Measurements from ENCODE around the gene EPB41L5. TPM values are rescaled to one million over a fixed set of nuclear protein-coding genes. Genes with fewer than 3 reads are reported as not detected.

The EPB41L5 gene
- total RNA-seq, 1 donor from 2014 or later: 84.0 TPM

DNA sequence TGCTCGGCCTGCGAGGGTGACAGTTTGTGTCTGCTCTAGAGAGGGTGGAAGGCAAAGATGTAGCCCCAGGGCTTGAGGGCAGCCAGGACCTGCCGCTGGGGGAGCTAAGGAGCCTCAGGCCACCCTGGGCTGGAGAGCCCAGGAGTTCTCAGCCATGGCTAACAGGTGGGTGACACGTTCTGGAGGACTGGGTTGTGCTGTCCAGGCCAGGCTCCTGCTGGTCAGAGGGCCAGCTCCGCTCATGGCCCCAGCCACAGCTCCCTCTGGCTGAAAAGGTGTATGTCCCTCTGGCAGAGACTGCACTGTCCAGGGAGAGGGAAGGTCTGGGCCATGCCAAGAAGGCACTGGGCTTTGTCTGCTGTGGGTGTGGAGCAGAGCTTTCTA is 191.1 kb downstream of the EPB41L5 start:
- H3K4me1 Mint-ChIP-seq: peaks cover 5% of the 10 kb centered on the region
- TF ChIP-seq EZH2 (IDR thresholded peaks at IDR 0.05) (no peak), EZH2phosphoT487 (IDR thresholded peaks at IDR 0.05) (no peak)
- TF ChIP-seq, protein P1, sequence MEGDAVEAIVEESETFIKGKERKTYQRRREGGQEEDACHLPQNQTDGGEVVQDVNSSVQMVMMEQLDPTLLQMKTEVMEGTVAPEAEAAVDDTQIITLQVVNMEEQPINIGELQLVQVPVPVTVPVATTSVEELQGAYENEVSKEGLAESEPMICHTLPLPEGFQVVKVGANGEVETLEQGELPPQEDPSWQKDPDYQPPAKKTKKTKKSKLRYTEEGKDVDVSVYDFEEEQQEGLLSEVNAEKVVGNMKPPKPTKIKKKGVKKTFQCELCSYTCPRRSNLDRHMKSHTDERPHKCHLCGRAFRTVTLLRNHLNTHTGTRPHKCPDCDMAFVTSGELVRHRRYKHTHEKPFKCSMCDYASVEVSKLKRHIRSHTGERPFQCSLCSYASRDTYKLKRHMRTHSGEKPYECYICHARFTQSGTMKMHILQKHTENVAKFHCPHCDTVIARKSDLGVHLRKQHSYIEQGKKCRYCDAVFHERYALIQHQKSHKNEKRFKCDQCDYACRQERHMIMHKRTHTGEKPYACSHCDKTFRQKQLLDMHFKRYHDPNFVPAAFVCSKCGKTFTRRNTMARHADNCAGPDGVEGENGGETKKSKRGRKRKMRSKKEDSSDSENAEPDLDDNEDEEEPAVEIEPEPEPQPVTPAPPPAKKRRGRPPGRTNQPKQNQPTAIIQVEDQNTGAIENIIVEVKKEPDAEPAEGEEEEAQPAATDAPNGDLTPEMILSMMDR (IDR thresholded peaks at IDR 0.05): peak; percentile 13
- H2AFZ ChIP-seq (replicated peaks): no peak overlapping the region

DNA sequence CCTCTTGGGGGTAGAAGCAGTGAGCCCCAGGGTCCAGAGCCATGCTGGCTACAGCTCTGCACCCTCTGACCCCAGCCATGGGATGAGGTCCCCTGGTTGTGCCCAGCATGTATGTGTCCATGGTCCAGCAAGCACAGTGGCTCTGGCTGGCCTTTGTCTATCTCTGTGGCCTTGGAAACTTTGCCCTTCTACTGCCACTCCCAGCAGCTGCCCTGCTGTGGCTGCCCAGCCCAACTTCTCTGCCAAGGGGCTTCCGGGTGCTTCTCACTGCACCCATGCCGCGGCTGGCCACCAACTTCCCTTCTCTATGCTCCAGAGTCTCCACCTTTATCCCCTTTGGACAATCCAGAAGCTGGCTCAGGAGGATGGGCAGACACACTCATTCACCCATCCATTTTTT is 191.5 kb downstream of the EPB41L5 start:
- Mint-ChIP-seq H3K27ac (no peak overlapping the region), H3K4me3 (no peak overlapping the region), H3K36me3 (no peaks in the 10 kb centered on the region), H3K9me3 (peaks cover 1% of the 10 kb centered on the region), H3K4me1 (peaks cover 5% of the 10 kb centered on the region), H3K27me3 (ENCODE audit: insufficient read depth, low read depth) (peaks cover 2% of the 10 kb centered on the region)
- Histone ChIP-seq H3K9ac (no peak overlapping the region), H3K36me3 (no peaks in the 10 kb centered on the region), H3K9me3 (ENCODE audit: low read depth) (no peaks in the 10 kb centered on the region), H3K4me3 (no peak overlapping the region), H3K79me2 (ENCODE audit: low read depth) (no peaks in the 10 kb centered on the region), H4K20me1 (ENCODE audit: low read depth) (no peaks in the 10 kb centered on the region), H3K4me2 (no peak overlapping the region), H2AFZ (replicated peaks) (no peak overlapping the region), H3K27ac (no peak overlapping the region), H3F3A (ENCODE audit: low read depth) (peaks cover 3% of the 10 kb centered on the region), H3K27me3 (no peaks in the 10 kb centered on the region), H3K4me1 (peaks cover 3% of the 10 kb centered on the region)
- TF ChIP-seq EZH2 (IDR thresholded peaks at IDR 0.05): no peak
- TF ChIP-seq, protein P1 (IDR thresholded peaks at IDR 0.05): no peak
- TF ChIP-seq EZH2phosphoT487 (IDR thresholded peaks at IDR 0.05): no peak
- DNase-seq (ENCODE audit: low spot score): no peak

More for the DNA sequence above, 191.1 kb downstream of the EPB41L5 start:
- Histone ChIP-seq H3K27ac (no peak overlapping the region), H4K20me1 (ENCODE audit: low read depth) (no peaks in the 10 kb centered on the region), H3K4me2 (no peak overlapping the region), H3K4me3 (no peak overlapping the region), H3K27me3 (no peaks in the 10 kb centered on the region), H3K9me3 (ENCODE audit: low read depth) (no peaks in the 10 kb centered on the region), H3K79me2 (ENCODE audit: low read depth) (no peaks in the 10 kb centered on the region), H3K4me1 (peaks cover 3% of the 10 kb centered on the region), H3K36me3 (no peaks in the 10 kb centered on the region), H3F3A (ENCODE audit: low read depth) (peaks cover 3% of the 10 kb centered on the region), H3K9ac (no peak overlapping the region)
- Mint-ChIP-seq H3K27me3 (ENCODE audit: insufficient read depth, low read depth) (peaks cover 2% of the 10 kb centered on the region), H3K36me3 (no peaks in the 10 kb centered on the region), H3K4me3 (no peak overlapping the region), H3K9me3 (peaks cover 4% of the 10 kb centered on the region), H3K27ac (no peak overlapping the region)
- no peak for DNase-seq (ENCODE audit: low spot score)

DNA sequence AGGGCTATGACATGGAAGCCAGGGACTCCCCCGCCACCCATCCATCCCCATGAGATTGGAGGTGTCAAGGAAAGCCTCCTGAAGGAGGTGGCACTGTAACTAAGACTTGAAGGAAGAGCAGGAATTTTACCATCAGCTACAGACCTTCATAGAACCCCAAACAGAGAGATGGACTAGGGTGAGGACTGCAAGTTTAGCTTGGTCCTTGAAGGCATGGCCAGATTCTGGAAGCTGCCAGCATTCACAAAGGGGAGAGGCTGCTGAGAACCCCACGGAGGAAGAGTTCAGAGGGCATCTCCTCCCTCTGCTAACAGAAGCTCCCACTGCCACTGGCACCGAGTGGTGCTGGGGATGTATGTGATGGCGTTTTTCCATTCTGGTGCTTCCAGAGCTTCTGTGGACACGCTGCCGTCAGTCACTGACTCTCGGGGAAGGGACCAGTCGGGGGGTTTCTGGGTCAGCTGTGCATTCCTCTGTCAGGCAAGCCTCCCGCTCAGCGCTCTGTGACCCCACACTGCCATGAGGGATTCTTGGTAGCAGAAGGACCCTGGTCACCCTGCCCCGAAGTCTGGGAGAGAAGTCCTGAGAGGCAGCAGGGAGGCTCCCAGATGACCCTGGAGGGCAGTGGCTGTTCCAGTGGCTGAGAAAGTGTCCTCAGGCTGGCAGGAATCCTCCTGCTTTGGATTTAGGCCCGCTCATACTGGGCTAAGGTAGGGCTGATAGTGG is 192.2 kb downstream of the EPB41L5 start:
- DNase-seq (ENCODE audit: low spot score): no peak
- Histone ChIP-seq H3K4me2 (no peak overlapping the region), H2AFZ (replicated peaks) (no peak overlapping the region), H3K36me3 (no peaks in the 10 kb centered on the region), H3K79me2 (ENCODE audit: low read depth) (no peaks in the 10 kb centered on the region), H4K20me1 (ENCODE audit: low read depth) (no peaks in the 10 kb centered on the region), H3K9ac (no peak overlapping the region), H3K4me1 (peaks cover 3% of the 10 kb centered on the region), H3F3A (ENCODE audit: low read depth) (peaks cover 3% of the 10 kb centered on the region), H3K27me3 (no peaks in the 10 kb centered on the region), H3K4me3 (no peak overlapping the region), H3K27ac (no peak overlapping the region), H3K9me3 (ENCODE audit: low read depth) (no peaks in the 10 kb centered on the region)
- peaks cover 2% of the 10 kb centered on the region for H3K27me3 Mint-ChIP-seq (ENCODE audit: insufficient read depth, low read depth)
- no peaks in the 10 kb centered on the region for H3K9me3 Mint-ChIP-seq
- H3K4me3 Mint-ChIP-seq: no peak overlapping the region
- no peak overlapping the region for H3K27ac Mint-ChIP-seq
- TF ChIP-seq EZH2phosphoT487 (IDR thresholded peaks at IDR 0.05) (no peak), EZH2 (IDR thresholded peaks at IDR 0.05) (no peak)
- TF ChIP-seq, protein P1 (IDR thresholded peaks at IDR 0.05): no peak
- H3K36me3 Mint-ChIP-seq: no peaks in the 10 kb centered on the region
- H3K4me1 Mint-ChIP-seq: peaks cover 5% of the 10 kb centered on the region
